KMS-11 (cell line): ENCODE measurements around the gene MRPL21.

Source experiments
- H2AFZ ChIP-seq: fragments of 200-600 bp; sonication (generic); 2 replicates; pipeline ENCODE4 v1.6.1; 2016; ENCODE audit warnings: antibody characterized with exemption, mixed run types, low read depth
- H3K27ac ChIP-seq: fragments of 200-600 bp; sonication (generic); 2 replicates; pipeline ENCODE4 v1.6.1; 2016; ENCODE audit warnings: mild to moderate bottlenecking, mixed run types
- H3K27me3 ChIP-seq: fragments of 200-600 bp; sonication (generic); 2 replicates; pipeline ENCODE4 v1.6.1; 2017; ENCODE audit warnings: mild to moderate bottlenecking, low read depth, mixed run types, moderate library complexity; ENCODE audit not compliant: insufficient read depth
- H3K36me3 ChIP-seq: fragments of 200-600 bp; sonication (generic); 2 replicates; pipeline ENCODE4 v1.6.1; 2017; ENCODE audit warnings: mild to moderate bottlenecking, mixed run types; ENCODE audit not compliant: insufficient read depth
- H3K4me1 ChIP-seq: fragments of 200-600 bp; sonication (generic); 2 replicates; pipeline ENCODE4 v1.6.1; 2016; ENCODE audit warnings: mild to moderate bottlenecking, low read depth, mixed run types; ENCODE audit not compliant: poor library complexity, severe bottlenecking
- H3K4me2 ChIP-seq: fragments of 200-600 bp; sonication (generic); 2 replicates; pipeline ENCODE4 v1.7.0; 2016; ENCODE audit warnings: mild to moderate bottlenecking, mixed run types
- H3K4me3 ChIP-seq: fragments of 200-600 bp; sonication (generic); IDR thresholded peaks from 2 replicates; pipeline ENCODE4 v1.6.1; 2017; ENCODE audit warnings: low read depth, low read length, mixed read lengths; ENCODE audit not compliant: insufficient read depth
- H3K79me2 ChIP-seq: fragments of 200-600 bp; sonication (generic); 2 replicates; pipeline ENCODE4 v1.6.1; 2016; ENCODE audit warnings: low read depth, mixed run types; ENCODE audit not compliant: insufficient read depth
- H3K9ac ChIP-seq: fragments of 200-600 bp; sonication (generic); 2 replicates; pipeline ENCODE4 v1.6.1; 2016; ENCODE audit warnings: mild to moderate bottlenecking, mixed run types
- H4K20me1 ChIP-seq: fragments of 200-600 bp; sonication (generic); 2 replicates; pipeline ENCODE4 v1.6.1; 2016; ENCODE audit warnings: mild to moderate bottlenecking, mixed run types; ENCODE audit not compliant: insufficient read depth
- CTCF ChIP-seq: fragments of 200-600 bp; sonication (generic); conservative IDR thresholded peaks from 2 replicates; pipeline ENCODE4 v1.6.1; 2017; ENCODE audit warnings: low read depth, mild to moderate bottlenecking, antibody characterized with exemption, low read length, moderate library complexity, mixed read lengths

The MRPL21 gene

GRCh38 chr11:68933605-68934320, 30.1 kb upstream of the MRPL21 start:
- H3K36me3 ChIP-seq, result no peaks in the 10 kb centered on the region; the same call in 1 of the 2 replicates

GRCh38 chr11:68932933-68933577, 29.4 kb upstream of the MRPL21 start:
- Histone ChIP-seq H3K4me1 (no peaks in the 10 kb centered on the region), H3K4me2 (no peak overlapping the region), H3K27ac (no peak overlapping the region), H3K27me3 (no peaks in the 10 kb centered on the region), H4K20me1 (no peaks in the 10 kb centered on the region), H3K36me3 (no peaks in the 10 kb centered on the region; the same call in 1 of the 2 replicates), H2AFZ (no peak overlapping the region), H3K79me2 (no peaks in the 10 kb centered on the region), H3K4me3 (no peak overlapping the region), H3K9ac (no peak overlapping the region)
- no peak for TF ChIP-seq CTCF

More at GRCh38 chr11:68933605-68934320, 30.1 kb upstream of the MRPL21 start:
- H3K27ac ChIP-seq, result no peak overlapping the region
- no peak for TF ChIP-seq CTCF
- no peaks in the 10 kb centered on the region for H3K27me3 ChIP-seq
- H3K4me1 ChIP-seq, result no peaks in the 10 kb centered on the region
- H3K9ac ChIP-seq, result no peak overlapping the region
- no peak overlapping the region for H3K4me3 ChIP-seq
- H3K79me2 ChIP-seq, result no peaks in the 10 kb centered on the region
- no peaks in the 10 kb centered on the region for H4K20me1 ChIP-seq
- no peak overlapping the region for H3K4me2 ChIP-seq
- H2AFZ ChIP-seq, result no peak overlapping the region

- H3K27ac ChIP-seq, result no peak overlapping the region
- no peak for TF ChIP-seq CTCF
- H2AFZ ChIP-seq, result no peak overlapping the region
- no peaks in the 10 kb centered on the region for H3K27me3 ChIP-seq
- H3K4me2 ChIP-seq, result no peak overlapping the region
- no peaks in the 10 kb centered on the region for H3K79me2 ChIP-seq
- no peak overlapping the region for H3K4me3 ChIP-seq
- H3K9ac ChIP-seq, result no peak overlapping the region
- H3K36me3 ChIP-seq, result no peaks in the 10 kb centered on the region; the same call in 1 of the 2 replicates
- no peaks in the 10 kb centered on the region for H4K20me1 ChIP-seq
- no peaks in the 10 kb centered on the region for H3K4me1 ChIP-seq
Observed at GRCh38 chr11:68932358-68932757, 28.7 kb upstream of the MRPL21 start.

- Histone ChIP-seq H3K4me1 (no peaks in the 10 kb centered on the region), H4K20me1 (no peaks in the 10 kb centered on the region), H3K79me2 (no peaks in the 10 kb centered on the region), H3K27me3 (no peaks in the 10 kb centered on the region), H2AFZ (no peak overlapping the region), H3K9ac (no peak overlapping the region), H3K4me3 (no peak overlapping the region), H3K4me2 (no peak overlapping the region), H3K36me3 (no peaks in the 10 kb centered on the region; the same call in 1 of the 2 replicates), H3K27ac (no peak overlapping the region)
- no peak for TF ChIP-seq CTCF
Observed at GRCh38 chr11:68931911-68932310, 28.3 kb upstream of the MRPL21 start.
